ENCODE measurements around the gene IZUMO2. TPM values are rescaled to one million over a fixed set of nuclear protein-coding genes. Genes with fewer than 3 reads are reported as not detected.

Gene IZUMO2
- polyA plus RNA-seq, 1 donor from 2014 or later = not detected

DNA sequence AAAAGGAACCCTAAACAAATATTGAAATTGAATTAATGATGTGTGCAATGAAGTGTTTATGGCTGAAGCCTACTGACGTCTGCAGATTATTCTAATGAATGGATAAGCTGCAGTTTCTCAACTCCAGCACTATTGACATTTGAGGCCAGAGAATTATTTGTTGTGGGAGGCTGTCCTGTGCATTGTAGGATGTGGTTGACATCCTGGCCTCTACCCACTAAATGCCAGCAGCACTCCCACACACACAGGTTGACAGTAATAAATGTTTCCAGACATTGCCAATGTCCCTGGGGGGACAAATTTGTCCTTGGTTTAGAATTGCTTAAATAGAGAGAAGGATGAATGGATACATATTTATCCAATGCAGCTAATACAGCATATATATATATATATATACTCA, 21.1 kb upstream of the IZUMO2 start:
- no peak overlapping the region for H3K4me2 ChIP-seq (ENCODE audit: low read length)
- no peak for TF ChIP-seq TAF1 (IDR thresholded peaks at IDR 0.05; ENCODE audit: low read depth)
- no peak for TF ChIP-seq RAD21 (conservative IDR thresholded peaks at IDR 0.05)
- no peak for TF ChIP-seq SMC3 (conservative IDR thresholded peaks at IDR 0.05; ENCODE audit: poor library complexity)
- TF ChIP-seq EP300 (conservative IDR thresholded peaks at IDR 0.05; ENCODE audit: poor library complexity, severe bottlenecking) = no peak
- TF ChIP-seq, protein P1, sequence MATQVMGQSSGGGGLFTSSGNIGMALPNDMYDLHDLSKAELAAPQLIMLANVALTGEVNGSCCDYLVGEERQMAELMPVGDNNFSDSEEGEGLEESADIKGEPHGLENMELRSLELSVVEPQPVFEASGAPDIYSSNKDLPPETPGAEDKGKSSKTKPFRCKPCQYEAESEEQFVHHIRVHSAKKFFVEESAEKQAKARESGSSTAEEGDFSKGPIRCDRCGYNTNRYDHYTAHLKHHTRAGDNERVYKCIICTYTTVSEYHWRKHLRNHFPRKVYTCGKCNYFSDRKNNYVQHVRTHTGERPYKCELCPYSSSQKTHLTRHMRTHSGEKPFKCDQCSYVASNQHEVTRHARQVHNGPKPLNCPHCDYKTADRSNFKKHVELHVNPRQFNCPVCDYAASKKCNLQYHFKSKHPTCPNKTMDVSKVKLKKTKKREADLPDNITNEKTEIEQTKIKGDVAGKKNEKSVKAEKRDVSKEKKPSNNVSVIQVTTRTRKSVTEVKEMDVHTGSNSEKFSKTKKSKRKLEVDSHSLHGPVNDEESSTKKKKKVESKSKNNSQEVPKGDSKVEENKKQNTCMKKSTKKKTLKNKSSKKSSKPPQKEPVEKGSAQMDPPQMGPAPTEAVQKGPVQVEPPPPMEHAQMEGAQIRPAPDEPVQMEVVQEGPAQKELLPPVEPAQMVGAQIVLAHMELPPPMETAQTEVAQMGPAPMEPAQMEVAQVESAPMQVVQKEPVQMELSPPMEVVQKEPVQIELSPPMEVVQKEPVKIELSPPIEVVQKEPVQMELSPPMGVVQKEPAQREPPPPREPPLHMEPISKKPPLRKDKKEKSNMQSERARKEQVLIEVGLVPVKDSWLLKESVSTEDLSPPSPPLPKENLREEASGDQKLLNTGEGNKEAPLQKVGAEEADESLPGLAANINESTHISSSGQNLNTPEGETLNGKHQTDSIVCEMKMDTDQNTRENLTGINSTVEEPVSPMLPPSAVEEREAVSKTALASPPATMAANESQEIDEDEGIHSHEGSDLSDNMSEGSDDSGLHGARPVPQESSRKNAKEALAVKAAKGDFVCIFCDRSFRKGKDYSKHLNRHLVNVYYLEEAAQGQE (IDR thresholded peaks at IDR 0.05; ENCODE audit: borderline replicate concordance) = no peak
- no peak for TF ChIP-seq POLR2AphosphoS5 (IDR thresholded peaks at IDR 0.05)
- no peak for TF ChIP-seq EZH2 (IDR thresholded peaks at IDR 0.05; ENCODE audit: borderline replicate concordance, insufficient read depth, low read length, poor library complexity, severe bottlenecking)
- no peak for TF ChIP-seq MXI1 (conservative IDR thresholded peaks at IDR 0.05; ENCODE audit: poor library complexity, severe bottlenecking)
- TF ChIP-seq, protein P2, sequence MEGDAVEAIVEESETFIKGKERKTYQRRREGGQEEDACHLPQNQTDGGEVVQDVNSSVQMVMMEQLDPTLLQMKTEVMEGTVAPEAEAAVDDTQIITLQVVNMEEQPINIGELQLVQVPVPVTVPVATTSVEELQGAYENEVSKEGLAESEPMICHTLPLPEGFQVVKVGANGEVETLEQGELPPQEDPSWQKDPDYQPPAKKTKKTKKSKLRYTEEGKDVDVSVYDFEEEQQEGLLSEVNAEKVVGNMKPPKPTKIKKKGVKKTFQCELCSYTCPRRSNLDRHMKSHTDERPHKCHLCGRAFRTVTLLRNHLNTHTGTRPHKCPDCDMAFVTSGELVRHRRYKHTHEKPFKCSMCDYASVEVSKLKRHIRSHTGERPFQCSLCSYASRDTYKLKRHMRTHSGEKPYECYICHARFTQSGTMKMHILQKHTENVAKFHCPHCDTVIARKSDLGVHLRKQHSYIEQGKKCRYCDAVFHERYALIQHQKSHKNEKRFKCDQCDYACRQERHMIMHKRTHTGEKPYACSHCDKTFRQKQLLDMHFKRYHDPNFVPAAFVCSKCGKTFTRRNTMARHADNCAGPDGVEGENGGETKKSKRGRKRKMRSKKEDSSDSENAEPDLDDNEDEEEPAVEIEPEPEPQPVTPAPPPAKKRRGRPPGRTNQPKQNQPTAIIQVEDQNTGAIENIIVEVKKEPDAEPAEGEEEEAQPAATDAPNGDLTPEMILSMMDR (IDR thresholded peaks at IDR 0.05; ENCODE audit: poor library complexity, severe bottlenecking) = no peak
- no peak overlapping the region for H3K4me3 ChIP-seq (ENCODE audit: low read length)
- H3K27ac ChIP-seq (ENCODE audit: low read length) = no peak overlapping the region
- no peaks in the 10 kb centered on the region for H3K9me3 ChIP-seq (ENCODE audit: low read length)
- H2AFZ ChIP-seq (ENCODE audit: low read depth, low read length) = no peak overlapping the region
- H3K27me3 ChIP-seq (ENCODE audit: insufficient read depth, low read depth, low read length) = no peaks in the 10 kb centered on the region
- no peaks in the 10 kb centered on the region for H3K9me2 ChIP-seq (ENCODE audit: insufficient read depth, low read length)
- no peaks in the 10 kb centered on the region for H4K20me1 ChIP-seq (ENCODE audit: insufficient read depth)
- no peaks in the 10 kb centered on the region for H3F3A ChIP-seq (ENCODE audit: insufficient read depth, low read length, poor library complexity, severe bottlenecking)
- H3K9ac ChIP-seq (ENCODE audit: low read length) = no peak overlapping the region
- H3K36me3 ChIP-seq (ENCODE audit: insufficient read depth, low read length) = no peaks in the 10 kb centered on the region
- no peaks in the 10 kb centered on the region for H3K79me2 ChIP-seq (replicated peaks; ENCODE audit: insufficient read depth, low read length)

DNA sequence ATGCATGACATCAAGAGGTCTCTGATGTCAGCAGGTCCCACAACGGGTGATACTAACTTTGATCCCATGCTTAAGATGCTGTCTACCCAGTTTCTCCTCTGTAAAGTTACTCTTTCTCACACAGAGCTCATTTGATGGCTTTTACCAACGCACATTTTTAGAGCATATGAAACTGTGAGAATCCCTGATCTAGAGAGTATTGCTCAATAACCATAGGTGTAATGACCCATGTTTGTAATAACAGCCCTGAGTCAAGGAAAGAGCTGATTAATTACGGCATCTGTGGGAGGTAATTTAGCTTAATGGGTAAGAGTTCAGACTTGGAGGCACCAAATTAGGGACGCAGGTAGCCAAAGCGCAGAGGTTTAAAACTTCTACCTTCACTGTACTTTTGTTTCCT, 18.0 kb upstream of the IZUMO2 start:
- H4K20me1 ChIP-seq (ENCODE audit: insufficient read depth) = no peaks in the 10 kb centered on the region
- no peak overlapping the region for H2AFZ ChIP-seq (ENCODE audit: low read depth, low read length)
- no peak overlapping the region for H3K4me2 ChIP-seq (ENCODE audit: low read length)
- TF ChIP-seq MXI1 (conservative IDR thresholded peaks at IDR 0.05; ENCODE audit: poor library complexity, severe bottlenecking) (no peak), SMC3 (conservative IDR thresholded peaks at IDR 0.05; ENCODE audit: poor library complexity) (no peak), EP300 (conservative IDR thresholded peaks at IDR 0.05; ENCODE audit: poor library complexity, severe bottlenecking) (no peak), RAD21 (conservative IDR thresholded peaks at IDR 0.05) (no peak), POLR2AphosphoS5 (IDR thresholded peaks at IDR 0.05) (no peak), EZH2 (IDR thresholded peaks at IDR 0.05; ENCODE audit: borderline replicate concordance, insufficient read depth, low read length, poor library complexity, severe bottlenecking) (no peak)
- TF ChIP-seq, protein P1 (IDR thresholded peaks at IDR 0.05; ENCODE audit: borderline replicate concordance) = no peak
- TF ChIP-seq, protein P2 (IDR thresholded peaks at IDR 0.05; ENCODE audit: poor library complexity, severe bottlenecking) = no peak
- H3F3A ChIP-seq (ENCODE audit: insufficient read depth, low read length, poor library complexity, severe bottlenecking) = no peaks in the 10 kb centered on the region
- no peaks in the 10 kb centered on the region for H3K27me3 ChIP-seq (ENCODE audit: insufficient read depth, low read depth, low read length)
- H3K9ac ChIP-seq (ENCODE audit: low read length) = no peak overlapping the region
- no peak overlapping the region for H3K4me3 ChIP-seq (ENCODE audit: low read length)
- no peaks in the 10 kb centered on the region for H3K9me3 ChIP-seq (ENCODE audit: low read length)
- no peak overlapping the region for H3K27ac ChIP-seq (ENCODE audit: low read length)
- H3K79me2 ChIP-seq (replicated peaks; ENCODE audit: insufficient read depth, low read length) = no peaks in the 10 kb centered on the region
- H3K9me2 ChIP-seq (ENCODE audit: insufficient read depth, low read length) = no peaks in the 10 kb centered on the region
- H3K36me3 ChIP-seq (ENCODE audit: insufficient read depth, low read length) = no peaks in the 10 kb centered on the region

Data from neural cell (in vitro differentiated cells).